Keratinocyte (primary cell): ENCODE results near the gene ECHS1.

Experiments
- CTCF ChIP-seq, 3 experiments: IDR thresholded peaks in 1 of 3; conservative IDR thresholded peaks in 1 of 3; optimal IDR thresholded peaks in 1 of 3; 2 replicates in 2 of 3; 3 replicates in 1 of 3; pipeline versions ENCODE3 to v1.5.1; 2011; ENCODE audit warnings: low read length in 3 of 3, mild to moderate bottlenecking in 3 of 3, moderate library complexity in 2 of 3, control low read depth in 1 of 3, inconsistent platforms in 1 of 3; ENCODE audit not compliant: insufficient read depth in 2 of 3; ENCODE audit errors: extremely low read depth in 1 of 3
- EZH2 ChIP-seq: IDR thresholded peaks from one replicate; pipeline ENCODE4 v1.6.1; 2012; ENCODE audit warnings: inconsistent platforms, mild to moderate bottlenecking, low read length, moderate library complexity

DNA sequence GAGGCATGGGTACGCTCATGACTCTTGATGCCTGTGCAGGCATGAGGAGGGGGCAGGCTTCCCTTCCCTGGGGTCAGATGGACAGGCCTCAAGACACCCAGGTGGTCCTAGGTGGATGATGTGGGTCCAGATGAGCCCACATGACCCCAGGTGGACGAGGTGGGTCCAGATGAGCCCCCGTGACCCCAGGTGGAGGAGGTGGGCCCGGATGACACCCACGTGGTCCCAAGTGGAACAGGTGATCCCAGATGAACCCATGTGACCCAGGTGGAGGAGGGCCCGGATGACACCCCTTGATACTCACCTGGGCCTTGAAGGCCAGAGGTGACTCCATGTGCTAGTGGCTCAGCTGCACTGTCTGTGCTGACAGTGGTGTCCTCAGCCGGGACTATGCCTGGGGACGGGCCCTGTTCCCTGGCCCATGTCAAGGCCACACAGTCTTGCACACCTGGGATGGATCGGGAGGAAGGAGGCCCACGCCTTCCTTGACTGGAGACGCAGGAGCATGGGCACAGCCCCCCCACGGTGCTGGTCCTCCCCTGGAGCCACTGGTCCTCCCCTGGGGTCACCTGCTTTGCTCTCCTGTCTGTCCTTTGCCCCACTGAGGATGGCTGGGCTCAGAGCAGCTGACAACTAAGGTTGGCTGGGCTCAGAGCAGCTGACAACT lies 22.7 kb downstream of the ECHS1 start:
- TF ChIP-seq CTCF (optimal IDR thresholded peaks at IDR 0.05 in 1 of 3, IDR thresholded peaks at IDR 0.05 in 1 of 3, conservative IDR thresholded peaks at IDR 0.05 in 1 of 3; ENCODE audit: extremely low read depth in 1 of 3, insufficient read depth in 2 of 3, low read length in 3 of 3) (no peak), EZH2 (no peak)
